Activated CD4-positive, alpha-beta memory T cell treated with anti-CD3 and anti-CD28 coated beads for 36 hours (primary cell): ENCODE results near the gene SLC35B2. TPM values are rescaled to one million over a fixed set of nuclear protein-coding genes. Genes with fewer than 3 reads are reported as not detected.
A peak's percentile ranks its signal among the peaks of the same experiment; 100 is the strongest.
"Not testable (repeated sequence)": the region's sequence is repeated elsewhere in the genome, so short reads cannot be mapped to it uniquely, and the experiment has no call there.

Experiments
- CTCF ChIA-PET: fragments of 350-600 bp; sonication (Branson Sonifier 250); formaldehyde crosslinking; loops from one replicate; lab custom pipeline; 2021; ENCODE audit warnings: antibody characterized with exemption, inconsistent platforms; lab: Charles Lee
- POLR2A ChIA-PET: fragments of 350-600 bp; sonication (Branson Sonifier 250); formaldehyde crosslinking; loops from one replicate; lab custom pipeline; 2021; ENCODE audit warnings: antibody characterized with exemption; lab: Charles Lee
- DNase-seq: peaks from one replicate; pipeline ENCODE4 v3.0.0-alpha.2; 2020
- H3K27ac Mint-ChIP-seq: one replicate; pipeline ENCODE4 v1.8.0; 2021; ENCODE audit warnings: mixed read lengths
- H3K27me3 Mint-ChIP-seq: one replicate; pipeline ENCODE4 v1.8.0; 2021; ENCODE audit warnings: mixed read lengths
- H3K36me3 Mint-ChIP-seq: one replicate; pipeline ENCODE4 v1.8.0; 2021; ENCODE audit warnings: mixed read lengths
- H3K4me1 Mint-ChIP-seq: one replicate; pipeline ENCODE4 v1.8.0; 2021; ENCODE audit warnings: low read depth, mixed read lengths
- H3K4me3 Mint-ChIP-seq: one replicate; pipeline ENCODE4 v1.8.0; 2021; ENCODE audit warnings: mild to moderate bottlenecking, mixed read lengths
- H3K9me3 Mint-ChIP-seq: one replicate; pipeline ENCODE4 v1.8.0; 2021; ENCODE audit warnings: mixed read lengths
- intact Hi-C: fragments of 100-400 bp; cut with micrococcal nuclease; formaldehyde crosslinking; loops from one replicate; pipeline ENCODE4 v1.15.1; 2023
- total RNA-seq, 2 experiments: library from RNA; stranded (reverse); gene quantifications; one replicate each; pipeline ENCODE4 v1.2.3, GENCODE V29; 2021

SLC35B2 gene
- total RNA-seq, 2 experiments from 2014 or later = 16.5 to 16.8 TPM

GRCh38 chr6:44238687-44239350 is 18.5 kb downstream of the SLC35B2 start:
- no peaks in the 10 kb centered on the region for H3K27me3 Mint-ChIP-seq
- intact Hi-C loops = loop anchor here (1.0 to 5.0 kb wide), 3 partner anchors 7 to 142 kb away; no protein-coding TSS in a partner anchor
- DNase-seq = no peak
- peak overlapping the region; percentile 95 for H3K27ac Mint-ChIP-seq
- H3K9me3 Mint-ChIP-seq = no peaks in the 10 kb centered on the region
- H3K4me1 Mint-ChIP-seq = peaks cover 29% of the 10 kb centered on the region
- peaks cover 6% of the 10 kb centered on the region for H3K36me3 Mint-ChIP-seq
- POLR2A ChIA-PET = interaction anchor here (0.6 to 3.0 kb wide), 3 partner anchors 9 to 169 kb away, joined by 3 to 42 read pairs (median 12); partner anchors contain the start of gene HSP90AB1
- CTCF ChIA-PET = interaction anchor here (1.8 to 2.1 kb wide), 3 partner anchors 15 to 66 kb away, joined by 7 to 27 read pairs (median 13); partner anchors contain the start of genes SLC29A1 and SLC35B2
- H3K4me3 Mint-ChIP-seq = peak overlapping the region; percentile 24

GRCh38 chr6:44237813-44238433 is 19.4 kb downstream of the SLC35B2 start:
- peaks cover 29% of the 10 kb centered on the region for H3K4me1 Mint-ChIP-seq
- ChIA-PET POLR2A (interaction anchor here (0.6 to 3.0 kb wide), 6 partner anchors 10 to 170 kb away, joined by 3 to 42 read pairs (median 4); partner anchors contain the start of gene HSP90AB1), CTCF (interaction anchor here (0.6 to 2.1 kb wide), 9 partner anchors 10 to 1008 kb away, joined by 3 to 27 read pairs (median 4); partner anchors contain the start of genes AARS2, HSP90AB1, SLC29A1 and SLC35B2)
- H3K9me3 Mint-ChIP-seq = no peaks in the 10 kb centered on the region
- H3K27ac Mint-ChIP-seq = peak overlapping the region; percentile 95
- no peaks in the 10 kb centered on the region for H3K27me3 Mint-ChIP-seq
- peak overlapping the region; percentile 83 for H3K4me3 Mint-ChIP-seq
- intact Hi-C loops = loop anchor here (1.0 to 5.0 kb wide), 5 partner anchors 8 to 141 kb away; partner anchors contain the start of gene NFKBIE
- peaks cover 10% of the 10 kb centered on the region for H3K36me3 Mint-ChIP-seq
- DNase-seq = peak; percentile 87

GRCh38 chr6:44237021-44237812 is 20.1 kb downstream of the SLC35B2 start:
- ChIA-PET CTCF (interaction anchor here (0.5 to 2.1 kb wide), 11 partner anchors 10 to 1007 kb away, joined by 3 to 27 read pairs (median 3); partner anchors contain the start of genes AARS2, HSP90AB1, SLC29A1 and SLC35B2), POLR2A (interaction anchor here (0.9 to 3.0 kb wide), 6 partner anchors 10 to 27 kb away, joined by 3 to 42 read pairs (median 4); partner anchors contain the start of gene HSP90AB1)
- Mint-ChIP-seq H3K9me3 (no peaks in the 10 kb centered on the region), H3K27me3 (no peaks in the 10 kb centered on the region), H3K4me1 (peaks cover 29% of the 10 kb centered on the region), H3K27ac (peak overlapping the region; percentile 95), H3K4me3 (peak overlapping the region; percentile 83), H3K36me3 (peaks cover 13% of the 10 kb centered on the region)
- intact Hi-C loops = loop anchor here (1.0 to 5.0 kb wide), 3 partner anchors 13 to 140 kb away; partner anchors contain the start of gene NFKBIE
- peak; percentile 90 for DNase-seq

- intact Hi-C loops = loop anchor here (2.0 to 5.0 kb wide), 2 partner anchors 29 to 139 kb away; partner anchors contain the start of gene NFKBIE
- no peak overlapping the region for H3K27ac Mint-ChIP-seq
- peaks cover 22% of the 10 kb centered on the region for H3K36me3 Mint-ChIP-seq
- peaks cover 29% of the 10 kb centered on the region for H3K4me1 Mint-ChIP-seq
- H3K9me3 Mint-ChIP-seq = no peaks in the 10 kb centered on the region
- POLR2A ChIA-PET = interaction anchor here (1.2 to 2.5 kb wide), 3 partner anchors 9 to 12 kb away, joined by 3 to 14 read pairs (median 10); partner anchors contain the start of genes HSP90AB1 and SLC29A1
- H3K27me3 Mint-ChIP-seq = no peaks in the 10 kb centered on the region
- no peak for DNase-seq
- H3K4me3 Mint-ChIP-seq = no peak overlapping the region
- CTCF ChIA-PET = interaction anchor here (0.6 to 2.6 kb wide), 6 partner anchors 11 to 466 kb away, joined by 3 to 31 read pairs (median 4); partner anchors contain the start of genes SLC29A1 and VEGFA
Measured at GRCh38 chr6:44235891-44236516, 21.3 kb downstream of the SLC35B2 start.

GRCh38 chr6:44235269-44235668 is 22.1 kb downstream of the SLC35B2 start:
- Mint-ChIP-seq H3K27me3 (no peaks in the 10 kb centered on the region), H3K9me3 (no peaks in the 10 kb centered on the region), H3K4me3 (no peak overlapping the region), H3K36me3 (peaks cover 29% of the 10 kb centered on the region), H3K27ac (no peak overlapping the region), H3K4me1 (peaks cover 29% of the 10 kb centered on the region)
- DNase-seq = no peak
- POLR2A ChIA-PET = interaction anchor here (2.3 to 2.5 kb wide), 2 partner anchors 12 kb away, joined by 10 to 14 read pairs; partner anchors contain the start of genes HSP90AB1 and SLC29A1
- CTCF ChIA-PET = interaction anchor here (1.0 to 2.6 kb wide), 10 partner anchors 10 to 465 kb away, joined by 3 to 31 read pairs (median 4); partner anchors contain the start of genes SLC29A1 and VEGFA
- intact Hi-C loops = loop anchor here (5.0 kb wide), 1 partner anchor 138 kb away; no protein-coding TSS in a partner anchor

- no peaks in the 10 kb centered on the region for H3K9me3 Mint-ChIP-seq
- peaks cover 32% of the 10 kb centered on the region for H3K36me3 Mint-ChIP-seq
- H3K27ac Mint-ChIP-seq = no peak overlapping the region
- POLR2A ChIA-PET = interaction anchor here (2.3 to 2.5 kb wide), 2 partner anchors 11 to 13 kb away, joined by 10 to 14 read pairs; partner anchors contain the start of genes HSP90AB1 and SLC29A1
- H3K4me3 Mint-ChIP-seq = no peak overlapping the region
- H3K4me1 Mint-ChIP-seq = peaks cover 29% of the 10 kb centered on the region
- intact Hi-C loops = loop anchor here (5.0 kb wide), 1 partner anchor 137 kb away; no protein-coding TSS in a partner anchor
- CTCF ChIA-PET = interaction anchor here (0.6 to 2.6 kb wide), 12 partner anchors 8 to 221 kb away, joined by 3 to 31 read pairs (median 4); partner anchors contain the start of gene SLC29A1
- no peak for DNase-seq
- H3K27me3 Mint-ChIP-seq = no peaks in the 10 kb centered on the region
Measured at GRCh38 chr6:44234101-44235025, 23.0 kb downstream of the SLC35B2 start.

GRCh38 chr6:44233567-44234100 is 23.7 kb downstream of the SLC35B2 start:
- H3K36me3 Mint-ChIP-seq = peaks cover 38% of the 10 kb centered on the region
- H3K27ac Mint-ChIP-seq = no peak overlapping the region
- no peaks in the 10 kb centered on the region for H3K27me3 Mint-ChIP-seq
- no peak overlapping the region for H3K4me3 Mint-ChIP-seq
- intact Hi-C loops = no loop called here
- POLR2A ChIA-PET = interaction anchor here (2.5 kb wide), 1 partner anchor 10 kb away, joined by 14 read pairs; the partner anchor contains the start of gene SLC29A1
- CTCF ChIA-PET = interaction anchor here (0.9 to 1.8 kb wide), 2 partner anchors 9 to 136 kb away, joined by 4 to 9 read pairs; no protein-coding TSS in a partner anchor
- no peaks in the 10 kb centered on the region for H3K9me3 Mint-ChIP-seq
- no peak for DNase-seq
- H3K4me1 Mint-ChIP-seq = peaks cover 22% of the 10 kb centered on the region

- Mint-ChIP-seq H3K4me1 (peaks cover 15% of the 10 kb centered on the region), H3K4me3 (no peak overlapping the region), H3K36me3 (peaks cover 44% of the 10 kb centered on the region), H3K9me3 (no peaks in the 10 kb centered on the region), H3K27ac (no peak overlapping the region), H3K27me3 (no peaks in the 10 kb centered on the region)
- ChIA-PET CTCF (interaction anchor here (0.9 to 1.8 kb wide), 3 partner anchors 9 to 136 kb away, joined by 3 to 9 read pairs (median 4); no protein-coding TSS in a partner anchor), POLR2A (no interaction called here)
- intact Hi-C loops = no loop called here
- no peak for DNase-seq
Measured at GRCh38 chr6:44232676-44233566, 24.4 kb downstream of the SLC35B2 start.

GRCh38 chr6:44231426-44231825 is 25.9 kb downstream of the SLC35B2 start:
- POLR2A ChIA-PET, H3K4me3 Mint-ChIP-seq, H3K27ac Mint-ChIP-seq, CTCF ChIA-PET, H3K4me1 Mint-ChIP-seq, H3K27me3 Mint-ChIP-seq, intact Hi-C loops, H3K9me3 Mint-ChIP-seq, DNase-seq: not testable (repeated sequence)
- H3K36me3 Mint-ChIP-seq = peaks cover 50% of the 10 kb centered on the region
